ENCODE measurements around the gene ATG10.
"Not testable (repeated sequence)": the region's sequence is repeated elsewhere in the genome, so short reads cannot be mapped to it uniquely, and the experiment has no call there.

The ATG10 gene

GRCh38 chr5:81971712-81972491 lies at the start of gene ATG10:
Gene ATG10, plus strand, starts transcription at chr5:81972023. Its CDS starts 15,548 bp downstream, at chr5:81987571.
- DNase-seq: peak; percentile 95

GRCh38 chr5:81922854-81923279 lies 49.0 kb upstream of the ATG10 start:
- DNase-seq: no peak

- peak; percentile 12 to 20 for DNase-seq
Observed at GRCh38 chr5:81924442-81924841, 47.4 kb upstream of the ATG10 start.

GRCh38 chr5:81925009-81925408 lies 46.8 kb upstream of the ATG10 start:
- DNase-seq: no peak

- DNase-seq: no peak
Observed at GRCh38 chr5:81925981-81926380, 45.8 kb upstream of the ATG10 start.

GRCh38 chr5:81936066-81936465 lies 35.8 kb upstream of the ATG10 start:
- DNase-seq: no peak

- DNase-seq: no peak
Observed at GRCh38 chr5:81936750-81937149, 35.1 kb upstream of the ATG10 start.

DNA sequence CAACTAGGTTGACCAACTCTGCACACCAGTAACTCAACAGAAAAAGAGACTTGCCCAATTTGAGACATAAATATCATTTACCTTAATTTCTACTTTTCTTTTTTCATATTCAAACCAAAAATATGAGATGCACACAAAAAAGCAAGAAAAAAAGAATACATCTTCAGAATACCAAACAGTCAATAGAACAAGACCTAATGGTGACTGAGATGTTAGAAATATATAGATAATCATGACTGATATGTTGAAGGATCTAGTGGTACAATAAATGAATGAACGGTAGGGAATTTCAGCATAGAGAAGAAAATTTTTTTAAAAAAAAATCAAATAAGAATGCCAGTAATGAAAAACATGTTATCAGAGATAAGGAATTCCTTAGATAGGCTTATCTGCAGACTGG lies 29.1 kb upstream of the ATG10 start:
- no peak for DNase-seq

- no peak for DNase-seq
Observed at GRCh38 chr5:81948349-81948748, 23.5 kb upstream of the ATG10 start.

DNA sequence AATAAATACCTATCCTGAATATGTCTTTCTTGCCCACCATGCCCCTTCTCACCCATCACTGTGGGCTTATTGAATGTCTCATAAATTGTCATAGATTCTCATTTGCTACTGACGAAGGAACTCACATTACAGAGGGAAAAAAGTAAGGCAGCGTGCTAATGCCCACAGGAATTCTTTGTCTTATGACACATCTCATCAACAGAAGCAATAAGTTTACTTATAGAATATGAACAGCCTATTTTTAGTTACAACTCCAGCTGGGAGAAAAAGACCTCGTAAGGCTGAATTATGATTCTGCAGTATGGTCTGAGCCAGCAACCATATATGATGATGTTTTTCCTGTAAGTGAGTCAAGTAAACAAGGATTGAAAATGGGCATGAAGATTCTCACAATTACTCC lies 22.4 kb upstream of the ATG10 start:
- no peak for DNase-seq

DNA sequence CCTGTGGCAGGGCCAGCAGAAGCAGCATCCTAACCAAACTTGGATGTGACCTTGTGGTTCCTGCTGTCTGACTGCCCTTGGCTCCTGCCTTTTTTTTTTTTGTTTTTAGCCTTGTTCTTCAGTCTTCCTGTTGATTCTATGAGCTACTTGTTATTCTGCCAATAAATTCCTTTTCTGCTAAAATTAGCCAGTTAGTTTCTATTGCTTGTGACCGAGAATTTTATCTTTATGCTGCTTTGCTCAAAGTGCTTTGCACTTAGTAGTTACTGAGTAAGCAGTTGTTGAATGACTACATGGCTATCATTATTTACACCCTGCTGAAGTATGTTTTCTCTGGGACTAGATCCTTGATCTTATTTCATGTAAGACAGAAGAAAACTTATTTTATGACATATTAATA lies 20.8 kb upstream of the ATG10 start:
- DNase-seq: no peak

DNA sequence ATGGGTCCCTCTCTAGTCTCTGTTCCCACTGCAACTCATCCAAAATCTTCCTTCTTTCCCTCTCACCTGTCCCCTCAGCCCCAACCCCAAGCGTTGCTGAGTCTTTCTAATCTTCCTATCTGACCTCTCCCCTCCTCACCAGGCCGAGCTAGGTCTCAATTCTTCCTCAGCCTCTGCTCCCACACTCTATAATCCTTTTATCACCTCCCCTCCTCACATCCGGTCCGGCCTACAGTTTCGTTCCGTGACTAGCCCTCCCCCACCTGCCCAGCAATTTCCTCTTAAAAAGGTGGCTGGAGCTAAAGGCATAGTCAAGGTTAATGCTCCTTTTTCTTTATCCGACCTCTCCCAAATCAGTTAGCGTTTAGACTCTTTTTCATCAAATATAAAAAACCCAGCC lies 17.0 kb upstream of the ATG10 start:
- not testable (repeated sequence) for DNase-seq

DNA sequence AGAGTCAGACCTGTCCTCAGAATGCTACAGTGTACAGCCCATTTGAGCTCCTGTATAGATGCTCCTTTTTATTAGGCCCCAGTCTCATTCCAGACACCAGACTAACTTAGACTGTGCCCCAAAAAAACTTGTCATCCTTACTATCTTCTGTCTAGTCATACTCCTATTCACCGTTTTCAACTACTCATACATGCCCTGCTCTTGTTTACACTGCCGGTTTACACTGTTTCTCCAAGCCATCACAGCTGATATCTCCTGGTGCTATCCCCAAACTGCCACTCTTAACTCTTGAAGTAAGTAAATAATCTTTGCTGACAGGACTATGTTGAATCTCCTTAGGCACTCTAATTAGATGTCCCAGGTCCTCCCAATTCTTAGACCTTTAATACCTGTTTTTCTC lies 13.7 kb upstream of the ATG10 start:
- DNase-seq: not testable (repeated sequence)

- DNase-seq: no peak
Observed at GRCh38 chr5:81961651-81962440, 10.0 kb upstream of the ATG10 start.

DNA sequence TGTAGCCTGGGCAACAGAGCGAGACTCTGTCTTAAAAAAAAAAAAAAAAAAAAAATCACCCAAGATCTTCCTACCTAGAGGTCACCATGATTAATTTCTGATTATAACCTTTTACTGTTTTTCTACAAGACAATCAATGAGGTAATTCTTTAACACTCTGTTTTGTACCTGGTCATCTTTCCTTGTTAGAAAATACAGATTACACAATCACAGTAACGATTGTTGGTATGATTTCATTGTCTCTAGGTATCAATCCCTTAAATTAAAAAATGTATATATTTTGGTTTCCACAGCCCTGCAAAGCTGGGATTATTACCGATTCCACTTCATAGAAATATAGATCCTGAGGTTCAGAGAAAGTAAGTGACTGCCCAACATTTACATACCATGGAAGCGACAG lies 8.3 kb upstream of the ATG10 start:
- no peak for DNase-seq

DNA sequence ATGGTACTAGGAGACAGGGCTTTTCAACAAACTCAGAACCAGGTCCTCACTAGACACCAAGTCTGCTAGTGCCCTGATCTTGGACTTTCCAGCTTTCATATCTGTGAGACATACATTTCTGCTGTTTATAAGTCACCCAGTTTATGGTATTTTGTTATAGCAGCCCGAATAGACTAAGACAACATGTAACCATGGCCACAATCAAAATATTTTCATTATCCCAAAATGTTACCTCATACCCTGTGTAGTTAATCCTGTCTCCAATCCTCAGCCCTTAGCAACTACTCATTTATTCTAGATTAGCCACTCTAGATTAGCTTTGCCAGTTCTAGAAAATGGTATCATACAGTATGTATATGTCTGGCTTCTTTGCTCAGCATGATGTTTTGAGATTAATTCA lies 6.3 kb upstream of the ATG10 start:
- no peak for DNase-seq

DNA sequence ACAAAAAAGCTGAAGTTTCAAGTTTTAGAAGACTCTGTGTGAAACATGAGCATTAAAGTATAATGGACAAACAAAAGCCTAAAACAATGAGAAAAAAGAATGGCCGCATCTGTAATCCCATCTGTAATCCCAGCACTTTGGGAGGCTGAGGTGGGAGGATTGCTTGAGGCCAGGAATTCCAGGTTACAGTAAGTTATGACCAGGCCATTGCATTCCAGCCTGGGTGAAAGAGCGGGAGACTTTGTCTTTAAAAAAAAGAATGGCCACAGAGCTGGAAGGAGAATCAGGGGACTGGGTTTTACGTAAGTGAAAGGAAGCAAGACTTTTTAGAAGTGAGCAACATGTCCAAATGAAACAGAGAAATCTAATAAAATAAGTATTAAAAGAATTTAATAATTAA lies 2.6 kb upstream of the ATG10 start:
- no peak for DNase-seq

DNA sequence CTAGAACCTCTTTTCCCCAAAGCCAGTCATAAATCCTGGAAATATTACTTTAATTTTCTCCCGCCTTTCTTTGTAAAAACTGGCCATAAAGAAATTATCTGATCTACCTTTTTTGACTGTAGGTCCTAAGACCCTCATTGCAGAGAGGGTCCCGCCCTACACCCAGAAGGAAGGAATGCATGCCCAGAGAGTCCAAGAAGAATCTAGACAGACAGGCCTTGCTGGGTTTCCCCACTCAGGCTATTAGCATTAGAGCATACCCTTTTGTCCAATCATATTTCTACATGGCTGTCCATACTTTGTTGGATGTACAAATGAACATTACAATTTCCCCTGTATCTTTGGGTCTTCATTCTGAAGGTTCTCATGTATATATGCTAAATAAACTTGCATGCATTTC lies 1.9 kb upstream of the ATG10 start:
- no peak for DNase-seq

GRCh38 chr5:81971111-81971711 lies 612 bp upstream of the ATG10 start:
- peak in 1 of 2 donors; percentile 71 for DNase-seq

GRCh38 chr5:81972492-81972783 lies 615 bp downstream of the ATG10 start:
- no peak for DNase-seq

GRCh38 chr5:81980160-81980559 lies 8.3 kb downstream of the ATG10 start:
- no peak for DNase-seq

GRCh38 chr5:81980598-81981260 lies 8.9 kb downstream of the ATG10 start:
- no peak for DNase-seq

DNA sequence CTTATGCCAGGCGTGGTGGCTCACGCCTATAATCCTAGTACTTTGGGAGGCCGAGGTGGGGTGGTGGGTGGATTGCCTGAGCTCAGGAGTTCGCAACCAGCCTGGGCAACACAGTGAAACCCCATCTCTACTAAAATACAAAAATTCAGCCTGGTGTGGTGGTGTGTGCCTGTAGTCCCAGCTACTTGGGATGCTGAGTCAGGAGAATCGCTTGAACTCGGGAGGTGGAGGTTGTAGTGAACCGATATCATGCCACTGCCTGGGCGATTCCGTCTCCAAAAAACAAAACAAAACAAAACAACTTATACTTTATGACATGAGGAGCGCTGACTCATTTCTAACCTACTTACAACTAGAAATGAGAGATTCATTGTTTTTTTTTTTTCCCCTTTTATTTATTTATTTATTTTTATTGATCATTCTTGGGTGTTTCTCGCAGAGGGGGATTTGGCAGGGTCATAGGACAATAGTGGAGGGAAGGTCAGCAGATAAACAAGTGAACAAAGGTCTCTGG lies 10.4 kb downstream of the ATG10 start:
- not testable (repeated sequence) for DNase-seq
